K562 (cell line): Measurements from ENCODE around the gene ADSS2. TPM values are rescaled to one million over a fixed set of nuclear protein-coding genes. Genes with fewer than 3 reads are reported as not detected.

Experiments used
- ATAC-seq: fragments of 200-7000 bp; cut with Tn5 transposase; 3 replicates; pipeline ENCODE4 v1.9.1; 2020; ENCODE audit warnings: moderate library complexity
- BruUV-seq: library from RNA; stranded (reverse); fragments of 400-500 nt; replicated peaks from 2 replicates; lab custom pipeline; 2021; lab: Mats Ljungman, UMichigan
- CTCF ChIA-PET: fragments of 300-600 bp; formaldehyde crosslinking; extraction: SDS; loops from one replicate; lab custom pipeline; 2021; ENCODE audit warnings: low intra/inter-chr PET ratio; lab: Yijun Ruan, JAX
- POLR2A ChIA-PET: fragments of 300-600, 350-650 bp; sonication (Branson Sonifier 250); formaldehyde crosslinking; extraction: SDS; loops from one replicate; lab custom pipeline; 2021; ENCODE audit warnings: antibody characterized with exemption, inconsistent platforms; lab: Yijun Ruan, JAX
- DNase-seq, 4 experiments: peaks; one replicate each; pipeline versions ENCODE4 v3.0.0 to v3.0.0-alpha.2; 2011 to 2018; ENCODE audit warnings: low spot score in 3 of 4, mixed read lengths in 3 of 4; ENCODE audit errors: extremely low read depth in 1 of 4
- FAIRE-seq: peaks from 2 replicates; lab custom pipeline; 2011; peaks lifted over from hg19 to GRCh38; lab: Jason Lieb, UNC
- H2AFZ ChIP-seq: 2 replicates; pipeline ENCODE4 v1.6.0; 2011; ENCODE audit warnings: low read depth, low read length, control low read depth, inconsistent platforms
- H3K27ac ChIP-seq: fragments of 200-600 bp; 3 replicates; pipeline ENCODE4 v1.8.0; 2011; ENCODE audit warnings: low read depth, mild to moderate bottlenecking, control low read depth, inconsistent platforms, low read length, moderate library complexity, mixed read lengths; ENCODE audit errors: extremely low read depth
- H3K27me3 ChIP-seq, 2 experiments: fragments of 300-600 bp in 1 of 2; 2 replicates in 1 of 2; 3 replicates in 1 of 2; pipeline versions ENCODE4 v1.6.0 to v1.8.0; 2011; ENCODE audit warnings: inconsistent platforms in 2 of 2, low read length in 2 of 2, mild to moderate bottlenecking in 1 of 2, mixed read lengths in 1 of 2, moderate library complexity in 1 of 2; ENCODE audit not compliant: control insufficient read depth in 2 of 2, insufficient read depth in 2 of 2
- H3K36me3 ChIP-seq: fragments of 300-600 bp; 3 replicates; pipeline ENCODE4 v1.8.0; 2011; ENCODE audit warnings: mild to moderate bottlenecking, low read length, inconsistent platforms; ENCODE audit not compliant: control insufficient read depth, insufficient read depth
- H3K4me1 ChIP-seq, 2 experiments: fragments of 200-600 bp in 1 of 2; replicated peaks in 1 of 2; 2 replicates in 1 of 2; 3 replicates in 1 of 2; pipeline versions ENCODE4 v1.5.1 to v1.8.0; 2011; ENCODE audit warnings: inconsistent platforms in 2 of 2, low read length in 2 of 2, mild to moderate bottlenecking in 1 of 2, mixed read lengths in 1 of 2, moderate library complexity in 1 of 2; ENCODE audit not compliant: control insufficient read depth in 2 of 2, insufficient read depth in 2 of 2
- H3K4me2 ChIP-seq: 2 replicates; pipeline ENCODE4 v1.6.1; 2011; ENCODE audit warnings: low read length, control low read depth, inconsistent platforms, mixed read lengths; ENCODE audit not compliant: insufficient read depth
- H3K4me3 ChIP-seq: fragments of 200-600 bp; sonication (generic), shearing (Covaris generic); 2 replicates; pipeline ENCODE4 v1.5.1; 2016; ENCODE audit warnings: control low read depth, inconsistent platforms
- H3K79me2 ChIP-seq: fragments of 200-600 bp; 3 replicates; pipeline ENCODE4 v1.8.0; 2011; ENCODE audit warnings: low read length, inconsistent platforms; ENCODE audit not compliant: control insufficient read depth, insufficient read depth
- H3K9ac ChIP-seq, 2 experiments: 2 replicates each; pipeline versions ENCODE4 v1.6.0 to v1.6.1; 2011; ENCODE audit warnings: low read depth in 2 of 2, low read length in 2 of 2, control low read depth in 1 of 2, inconsistent platforms in 1 of 2, mild to moderate bottlenecking in 1 of 2, mixed read lengths in 1 of 2; ENCODE audit not compliant: insufficient read depth in 1 of 2
- H3K9me1 ChIP-seq: one replicate; pipeline ENCODE4 v1.6.0; 2011; ENCODE audit warnings: inconsistent platforms, mild to moderate bottlenecking, low read length, moderate library complexity; ENCODE audit not compliant: control insufficient read depth, insufficient read depth
- H3K9me3 ChIP-seq: replicated peaks from 2 replicates; pipeline ENCODE4 v1.5.1; 2011; ENCODE audit warnings: low read depth, low read length, inconsistent platforms; ENCODE audit not compliant: control insufficient read depth, insufficient read depth
- H4K20me1 ChIP-seq: replicated peaks from 2 replicates; pipeline ENCODE4 v1.6.1; 2011; ENCODE audit warnings: low read length, inconsistent platforms, mixed read lengths; ENCODE audit not compliant: control insufficient read depth, insufficient read depth
- ATF1 ChIP-seq, 2 experiments: fragments of 450-650 bp in 1 of 2; IDR thresholded peaks; 2 replicates each; pipeline ENCODE4 v1.6.1; 2016; ENCODE audit warnings: missing compliant biosample characterization in 1 of 2, missing genetic modification characterization in 1 of 2
- GABPB1 ChIP-seq: sonication (generic); formaldehyde crosslinking; IDR thresholded peaks from 2 replicates; pipeline ENCODE4 v1.8.0; 2022; ENCODE audit warnings: mild to moderate bottlenecking, missing genetic modification reagents
- MYC ChIP-seq, 2 experiments: fragments of 250-450 bp in 1 of 2; sonication (Bioruptor Pico) in 1 of 2; IDR thresholded peaks; 2 replicates each; pipeline versions ENCODE4 v1.5.1 to v1.6.1; 2012 to 2021; ENCODE audit warnings: low read depth in 2 of 2, borderline replicate concordance in 1 of 2, improper control_type of control experiment in 1 of 2, low read length in 1 of 2, mild to moderate bottlenecking in 1 of 2, moderate library complexity in 1 of 2
- POLR2H ChIP-seq: IDR thresholded peaks from 2 replicates; pipeline ENCODE4 v1.6.1; 2016; ENCODE audit warnings: missing genetic modification characterization, low read depth, mild to moderate bottlenecking, control low read depth, missing compliant biosample characterization, moderate library complexity
- RBM17 ChIP-seq: fragments of 200-400 bp; formaldehyde crosslinking; IDR thresholded peaks from 2 replicates; pipeline ENCODE4 v1.6.1; 2017; ENCODE audit warnings: low read depth, mild to moderate bottlenecking, low read length, borderline replicate concordance
- ZNF644 ChIP-seq: fragments of 200-800 bp; sonication (Bioruptor generic); IDR thresholded peaks from 2 replicates; pipeline ENCODE4 v1.6.1; 2016; ENCODE audit warnings: low read depth, missing genetic modification characterization, missing compliant biosample characterization
- WGBS: fragments of 100-300 bp; shearing (Covaris generic); methylation state at CpG from one replicate; pipeline ENCODE4 v1.1.6; 2016; ENCODE audit warnings: low coverage, mixed read lengths; ENCODE audit not compliant: insufficient coverage; ENCODE audit errors: missing lambda C conversion rate; 5-methylcytosine and 5-hydroxymethylcytosine counted together
- in situ Hi-C: fragments of 300-500 bp; cut with MboI; formaldehyde crosslinking; loops from 4 replicates; pipeline ENCODE4 v1.15.0; 2018; ENCODE audit warnings: inconsistent platforms, mixed read lengths
- intact Hi-C: fragments of 100-400 bp; cut with micrococcal nuclease; formaldehyde crosslinking; loops from 2 replicates; pipeline ENCODE4 v1.14.2; 2022
- polyA plus RNA-seq, 8 experiments: library from polyadenylated mRNA; depleted of rRNA in 4 of 8; stranded (reverse) in 5 of 8; unstranded in 3 of 8; fragments of >200 nt; fragmentation: Nextera tagmentation in 2 of 8; fragmentation: Illumina TruSeq in 1 of 8; extraction: Ambion mirVana in 2 of 8; extraction: Trizol in 1 of 8; gene quantifications; 2 replicates each; pipeline versions ENCODE4 v1.2.1 to v1.2.3, GENCODE V29; 2011 to 2014; ENCODE audit warnings: inconsistent platforms in 1 of 8, missing spikeins in 1 of 8
- total RNA-seq, 7 experiments: library from RNA; depleted of rRNA in 6 of 7; stranded (reverse); fragments of >200 nt in 6 of 7; fragmentation: Illumina TruSeq in 2 of 7; extraction: Trizol in 2 of 7; gene quantifications; 2 replicates each; pipeline versions ENCODE4 v1.2.1 to v1.2.3, GENCODE V29; 2011 to 2021; ENCODE audit warnings: low replicate concordance in 1 of 7

ADSS2 gene
- total and polyA plus RNA-seq, 9 of the 15 experiments (the other 6 are each of a cell fraction or from before 2014, with no cell fraction given): 8.8 to 63.8 (median 59.4) TPM

DNA sequence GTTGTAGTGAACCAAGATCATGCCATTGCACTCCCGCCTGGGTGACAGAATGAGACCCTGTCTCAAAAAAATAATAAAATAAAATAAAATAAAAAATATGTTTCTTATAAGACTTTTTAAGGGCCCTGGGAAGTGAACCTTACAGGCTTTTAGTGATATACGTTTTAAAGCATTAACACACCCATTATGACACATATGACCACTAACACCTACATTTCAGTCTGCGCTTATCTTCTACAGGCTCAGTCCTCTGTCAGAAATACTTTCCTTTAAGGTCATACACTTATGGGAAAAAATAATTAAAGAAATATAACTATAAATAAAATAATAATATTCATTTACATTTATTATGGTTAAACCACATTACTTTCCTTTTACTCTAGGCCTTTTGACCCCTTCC lies 21.9 kb downstream of the ADSS2 start:
- Histone ChIP-seq H3K9me1 (no peaks in the 10 kb centered on the region), H4K20me1 (no peaks in the 10 kb centered on the region), H3K4me1 (no peaks in the 10 kb centered on the region), H3K36me3 (peaks cover 71% of the 10 kb centered on the region), H3K27ac (no peak overlapping the region), H3K9me3 (no peaks in the 10 kb centered on the region), H3K4me2 (no peak overlapping the region), H3K79me2 (no peaks in the 10 kb centered on the region), H2AFZ (no peak overlapping the region), H3K27me3 (no peaks in the 10 kb centered on the region), H3K4me3 (no peak overlapping the region), H3K9ac (no peak overlapping the region)
- intact Hi-C loops: no loop called here
- ATAC-seq: no peak
- POLR2A ChIA-PET: interaction anchor here (0.8 to 2.7 kb wide), 2 partner anchors 15 to 372 kb away, joined by 3 to 15 read pairs; no protein-coding TSS in a partner anchor
- no peak for FAIRE-seq
- no TSS peak for BruUV-seq
- 79% methylated on average over 3 of the region's 3 CpGs for WGBS
- TF ChIP-seq MYC (IDR thresholded peaks at IDR 0.05; ENCODE audit: low read depth, low read length): no peak
- TF ChIP-seq MYC (CRISPR knock-in tag; IDR thresholded peaks at IDR 0.05; ENCODE audit: borderline replicate concordance, low read depth): no peak
- TF ChIP-seq POLR2H (tag): no peak
- TF ChIP-seq GABPB1: no peak
- TF ChIP-seq ZNF644 (tag): no peak
- TF ChIP-seq ATF1 (CRISPR knock-in tag; IDR thresholded peaks at IDR 0.05): no peak
- no peak for TF ChIP-seq ATF1 (tag; IDR thresholded peaks at IDR 0.05)
- TF ChIP-seq RBM17: no peak
- in situ Hi-C loops: no loop called here
- CTCF ChIA-PET: interaction anchor here (0.5 kb wide), 1 partner anchor 183 kb away, joined by 3 read pairs; no protein-coding TSS in a partner anchor
- DNase-seq: no peak
